ENCODE results near the gene PTPRA. TPM values are rescaled to one million over a fixed set of nuclear protein-coding genes. Genes with fewer than 3 reads are reported as not detected.

The PTPRA gene
- total and polyA plus RNA-seq, 9 of the 15 experiments (the other 6 are each of a cell fraction or from before 2014, with no cell fraction given): 3.4 to 80.5 (median 28.0) TPM

DNA sequence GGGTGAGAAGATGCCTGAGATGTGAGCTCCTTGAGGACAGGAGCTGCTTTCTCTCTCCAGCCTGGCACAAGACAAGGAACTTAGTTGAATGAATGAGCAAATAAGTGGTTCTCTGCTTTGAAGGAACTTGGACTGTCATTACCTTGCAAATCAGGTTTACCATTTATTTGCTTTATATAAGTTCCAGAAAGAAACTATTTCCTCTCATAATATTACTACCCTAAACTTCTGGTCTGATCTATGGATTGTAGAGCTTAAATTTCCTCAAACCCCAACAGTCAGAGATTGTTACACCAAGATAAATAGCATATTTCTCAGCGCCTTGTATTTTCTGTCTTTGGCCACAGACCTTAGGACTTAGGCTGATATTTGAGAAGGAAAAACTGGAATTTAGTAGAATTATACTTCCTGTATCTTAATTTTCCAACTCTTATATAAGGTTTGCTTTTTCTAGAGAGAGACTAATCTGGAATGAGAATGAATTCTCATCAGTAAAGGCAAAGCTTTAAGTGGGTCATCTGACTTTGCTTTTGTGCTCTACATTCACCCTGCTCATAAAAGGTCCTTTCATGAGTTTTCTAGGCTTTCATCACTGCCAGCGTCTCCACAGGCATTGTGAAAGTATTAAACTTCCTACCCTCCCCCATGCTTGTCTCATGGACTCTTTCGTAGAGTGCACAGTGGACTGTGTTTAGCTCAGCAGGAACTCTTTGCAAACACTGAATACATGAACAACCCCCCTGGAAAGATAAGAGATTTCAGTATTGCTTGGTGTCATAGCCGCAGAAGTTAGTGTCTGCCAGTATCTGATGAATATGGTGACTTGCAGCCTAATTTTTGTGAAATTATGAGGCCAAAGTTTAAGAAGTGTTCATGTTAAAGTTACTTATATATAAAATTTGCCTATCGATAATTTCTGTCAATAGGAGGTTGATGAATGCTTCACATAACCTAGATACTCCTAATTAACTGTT, 74.0 kb downstream of the PTPRA start (continued):
- TF ChIP-seq, protein P1, sequence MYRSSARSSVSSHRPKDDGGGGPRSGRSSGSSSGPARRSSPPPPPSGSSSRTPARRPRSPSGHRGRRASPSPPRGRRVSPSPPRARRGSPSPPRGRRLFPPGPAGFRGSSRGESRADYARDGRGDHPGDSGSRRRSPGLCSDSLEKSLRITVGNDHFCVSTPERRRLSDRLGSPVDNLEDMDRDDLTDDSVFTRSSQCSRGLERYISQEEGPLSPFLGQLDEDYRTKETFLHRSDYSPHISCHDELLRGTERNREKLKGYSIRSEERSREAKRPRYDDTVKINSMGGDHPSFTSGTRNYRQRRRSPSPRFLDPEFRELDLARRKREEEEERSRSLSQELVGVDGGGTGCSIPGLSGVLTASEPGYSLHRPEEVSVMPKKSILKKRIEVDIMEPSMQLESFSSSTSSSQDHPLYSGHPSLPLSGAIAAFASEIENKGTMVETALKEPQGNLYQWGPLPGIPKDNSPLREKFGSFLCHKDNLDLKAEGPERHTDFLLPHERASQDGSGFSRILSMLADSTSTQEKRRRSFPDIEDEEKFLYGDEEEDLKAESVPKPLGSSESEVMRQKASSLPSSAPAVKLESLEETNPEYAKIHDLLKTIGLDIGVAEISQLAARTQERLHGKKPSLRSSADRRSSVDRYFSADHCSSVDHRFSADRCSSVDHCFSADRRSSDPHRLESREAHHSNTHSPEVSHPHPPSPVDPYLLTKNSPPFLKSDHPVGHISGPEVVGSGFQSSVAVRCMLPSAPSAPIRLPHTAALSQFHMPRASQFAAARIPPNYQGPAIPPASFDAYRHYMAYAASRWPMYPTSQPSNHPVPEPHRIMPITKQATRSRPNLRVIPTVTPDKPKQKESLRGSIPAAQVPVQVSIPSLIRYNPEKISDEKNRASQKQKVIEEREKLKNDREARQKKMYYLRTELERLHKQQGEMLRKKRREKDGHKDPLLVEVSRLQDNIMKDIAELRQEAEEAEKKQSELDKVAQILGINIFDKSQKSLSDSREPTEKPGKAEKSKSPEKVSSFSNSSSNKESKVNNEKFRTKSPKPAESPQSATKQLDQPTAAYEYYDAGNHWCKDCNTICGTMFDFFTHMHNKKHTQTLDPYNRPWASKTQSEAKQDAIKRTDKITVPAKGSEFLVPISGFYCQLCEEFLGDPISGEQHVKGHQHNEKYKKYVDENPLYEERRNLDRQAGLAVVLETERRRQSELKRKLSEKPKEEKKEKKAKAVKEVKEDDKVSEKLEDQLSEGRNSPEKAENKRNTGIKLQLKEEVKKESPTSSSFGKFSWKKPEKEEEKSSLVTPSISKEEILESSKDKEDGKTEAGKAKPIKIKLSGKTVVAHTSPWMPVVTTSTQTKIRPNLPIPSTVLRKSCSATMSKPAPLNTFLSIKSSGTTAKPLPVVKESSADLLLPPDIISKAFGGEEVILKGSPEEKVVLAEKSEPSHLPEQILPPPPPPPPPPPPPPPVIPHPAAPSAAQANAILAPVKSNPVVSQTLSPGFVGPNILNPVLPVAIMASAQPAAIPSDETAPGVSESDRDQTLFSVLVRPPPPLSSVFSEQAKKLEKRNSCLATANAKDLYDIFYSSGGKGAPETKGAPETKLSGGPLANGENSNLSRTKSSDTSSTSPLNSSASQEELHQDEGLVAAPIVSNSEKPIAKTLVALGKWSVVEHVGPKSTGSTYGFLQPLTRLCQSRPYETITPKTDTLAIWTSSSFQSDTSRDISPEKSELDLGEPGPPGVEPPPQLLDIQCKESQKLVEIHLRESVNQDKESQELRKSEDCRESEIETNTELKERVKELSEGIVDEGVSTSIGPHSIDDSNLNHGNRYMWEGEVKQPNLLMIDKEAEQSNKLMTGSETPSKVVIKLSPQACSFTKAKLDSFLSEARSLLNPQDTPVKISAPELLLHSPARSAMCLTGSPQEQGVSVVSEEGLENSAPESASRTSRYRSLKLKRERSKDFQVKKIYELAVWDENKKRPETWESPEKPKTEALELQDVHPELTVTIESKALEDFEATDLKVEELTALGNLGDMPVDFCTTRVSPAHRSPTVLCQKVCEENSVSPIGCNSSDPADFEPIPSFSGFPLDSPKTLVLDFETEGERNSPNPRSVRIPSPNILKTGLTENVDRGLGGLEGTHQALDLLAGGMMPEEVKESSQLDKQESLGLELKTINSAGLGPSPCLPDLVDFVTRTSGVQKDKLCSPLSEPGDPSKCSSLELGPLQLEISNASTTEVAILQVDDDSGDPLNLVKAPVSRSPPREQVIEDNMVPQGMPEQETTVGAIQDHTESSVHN (IDR thresholded peaks at IDR 0.05; ENCODE audit: borderline replicate concordance in 1 of 2, low read depth in 1 of 2): no peak
- no peak for TF ChIP-seq ZFP36 (IDR thresholded peaks at IDR 0.05; ENCODE audit: low read depth, low read length, partially characterized antibody)
- no peak for TF ChIP-seq TCFL5 (CRISPR knock-in tag; conservative IDR thresholded peaks at IDR 0.05)
- no peak for TF ChIP-seq CBX1 (IDR thresholded peaks at IDR 0.05; ENCODE audit: low read depth)
- no peak for TF ChIP-seq ZNF134 (CRISPR knock-in tag; conservative IDR thresholded peaks at IDR 0.05)
- TF ChIP-seq HDAC1 (IDR thresholded peaks at IDR 0.05): 0 out of 4 replicates have a peak, but pooled peaks of 1 of the 2 experiments have one; percentile 24
- TF ChIP-seq TARDBP (IDR thresholded peaks at IDR 0.05): no peak
- TF ChIP-seq, protein P2, sequence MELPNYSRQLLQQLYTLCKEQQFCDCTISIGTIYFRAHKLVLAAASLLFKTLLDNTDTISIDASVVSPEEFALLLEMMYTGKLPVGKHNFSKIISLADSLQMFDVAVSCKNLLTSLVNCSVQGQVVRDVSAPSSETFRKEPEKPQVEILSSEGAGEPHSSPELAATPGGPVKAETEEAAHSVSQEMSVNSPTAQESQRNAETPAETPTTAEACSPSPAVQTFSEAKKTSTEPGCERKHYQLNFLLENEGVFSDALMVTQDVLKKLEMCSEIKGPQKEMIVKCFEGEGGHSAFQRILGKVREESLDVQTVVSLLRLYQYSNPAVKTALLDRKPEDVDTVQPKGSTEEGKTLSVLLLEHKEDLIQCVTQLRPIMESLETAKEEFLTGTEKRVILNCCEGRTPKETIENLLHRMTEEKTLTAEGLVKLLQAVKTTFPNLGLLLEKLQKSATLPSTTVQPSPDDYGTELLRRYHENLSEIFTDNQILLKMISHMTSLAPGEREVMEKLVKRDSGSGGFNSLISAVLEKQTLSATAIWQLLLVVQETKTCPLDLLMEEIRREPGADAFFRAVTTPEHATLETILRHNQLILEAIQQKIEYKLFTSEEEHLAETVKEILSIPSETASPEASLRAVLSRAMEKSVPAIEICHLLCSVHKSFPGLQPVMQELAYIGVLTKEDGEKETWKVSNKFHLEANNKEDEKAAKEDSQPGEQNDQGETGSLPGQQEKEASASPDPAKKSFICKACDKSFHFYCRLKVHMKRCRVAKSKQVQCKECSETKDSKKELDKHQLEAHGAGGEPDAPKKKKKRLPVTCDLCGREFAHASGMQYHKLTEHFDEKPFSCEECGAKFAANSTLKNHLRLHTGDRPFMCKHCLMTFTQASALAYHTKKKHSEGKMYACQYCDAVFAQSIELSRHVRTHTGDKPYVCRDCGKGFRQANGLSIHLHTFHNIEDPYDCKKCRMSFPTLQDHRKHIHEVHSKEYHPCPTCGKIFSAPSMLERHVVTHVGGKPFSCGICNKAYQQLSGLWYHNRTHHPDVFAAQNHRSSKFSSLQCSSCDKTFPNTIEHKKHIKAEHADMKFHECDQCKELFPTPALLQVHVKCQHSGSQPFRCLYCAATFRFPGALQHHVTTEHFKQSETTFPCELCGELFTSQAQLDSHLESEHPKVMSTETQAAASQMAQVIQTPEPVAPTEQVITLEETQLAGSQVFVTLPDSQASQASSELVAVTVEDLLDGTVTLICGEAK (IDR thresholded peaks at IDR 0.05): no peak
- TF ChIP-seq, protein P2 (CRISPR knock-in tag; IDR thresholded peaks at IDR 0.05): no peak

Data from K562 (cell line).